Natural killer cell (primary cell): ENCODE data around the gene S100A3. TPM values are rescaled to one million over a fixed set of nuclear protein-coding genes. Genes with fewer than 3 reads are reported as not detected.
A peak's percentile ranks its signal among the peaks of the same experiment; 100 is the strongest.

Source experiments
- ATAC-seq, 3 donors: fragments of 150-1000 bp in 2 of 3; fragments of 200-7000 bp in 1 of 3; cut with Tn5 transposase; 1 replicate in 1 of 3; 2 replicates in 2 of 3; pipeline ENCODE4 v1.10.0; 2021; ENCODE audit warnings: mild to moderate bottlenecking in 2 of 3, moderate library complexity in 2 of 3
- DNase-seq, 2 donors: peaks; one replicate each; pipeline versions ENCODE4 v3.0.0 to v3.0.0-alpha.2; 2013 to 2021; ENCODE audit warnings: mixed read lengths in 1 of 2
- H3K27ac ChIP-seq: one replicate; pipeline ENCODE4 v1.5.1; 2013; ENCODE audit warnings: mild to moderate bottlenecking, low read length
- H3K27me3 ChIP-seq: one replicate; pipeline ENCODE4 v1.6.1; 2013; ENCODE audit warnings: low read length; ENCODE audit not compliant: control insufficient read depth, insufficient read depth
- H3K36me3 ChIP-seq: one replicate; pipeline ENCODE4 v1.6.1; 2013; ENCODE audit warnings: low read length; ENCODE audit not compliant: control insufficient read depth, insufficient read depth
- H3K4me1 ChIP-seq: one replicate; pipeline ENCODE4 v1.6.1; 2013; ENCODE audit warnings: low read length; ENCODE audit not compliant: control insufficient read depth, insufficient read depth
- H3K4me3 ChIP-seq: one replicate; pipeline ENCODE4 v1.5.1; 2013; ENCODE audit warnings: low read length
- H3K9me3 ChIP-seq: one replicate; pipeline ENCODE4 v1.6.1; 2013; ENCODE audit warnings: low read length; ENCODE audit not compliant: control insufficient read depth, insufficient read depth
- H3K27ac Mint-ChIP-seq, 2 donors: one replicate each; pipeline ENCODE4 v1.8.0; 2022; ENCODE audit warnings: mild to moderate bottlenecking in 2 of 2, mixed read lengths in 2 of 2, moderate library complexity in 1 of 2
- H3K27me3 Mint-ChIP-seq, 2 donors: one replicate each; pipeline ENCODE4 v1.8.0; 2022; ENCODE audit warnings: low read depth in 2 of 2, mixed read lengths in 2 of 2
- H3K36me3 Mint-ChIP-seq: one replicate; pipeline ENCODE4 v1.8.0; 2022; ENCODE audit warnings: mixed read lengths
- H3K4me1 Mint-ChIP-seq, 2 donors: one replicate each; pipeline ENCODE4 v1.8.0; 2022; ENCODE audit warnings: mixed read lengths in 2 of 2
- H3K4me3 Mint-ChIP-seq: one replicate; pipeline ENCODE4 v1.8.0; 2022; ENCODE audit warnings: mild to moderate bottlenecking, moderate library complexity, mixed read lengths
- H3K9me3 Mint-ChIP-seq, 2 donors: one replicate each; pipeline ENCODE4 v1.8.0; 2022; ENCODE audit warnings: mixed read lengths in 2 of 2
- WGBS: methylation state at CpG from one replicate; pipeline ENCODE4 v1.1.7; 2013; ENCODE audit warnings: missing lambda C conversion rate; ENCODE audit not compliant: insufficient coverage; 5-methylcytosine and 5-hydroxymethylcytosine counted together
- intact Hi-C: fragments of 100-400 bp; cut with micrococcal nuclease; formaldehyde crosslinking; loops from one replicate; pipeline ENCODE4 v1.14.2; 2022
- total RNA-seq, 4 donors: library from RNA; stranded (reverse); fragments of 120-200 nt in 1 of 4; gene quantifications; one replicate each; pipeline versions ENCODE4 v1.2.3 to v1.2.4, GENCODE V29; 2013 to 2022
- TF ChIP-seq, protein P1 (sequence below): fragments of 200-600 bp; IDR thresholded peaks from one replicate; pipeline ENCODE4 v1.8.0; 2022; ENCODE audit warnings: antibody characterized with exemption

Gene S100A3
- total RNA-seq, 3 donors from 2014 or later (not counting 1 experiment from before 2014, with no cell fraction given) = not detected

DNA sequence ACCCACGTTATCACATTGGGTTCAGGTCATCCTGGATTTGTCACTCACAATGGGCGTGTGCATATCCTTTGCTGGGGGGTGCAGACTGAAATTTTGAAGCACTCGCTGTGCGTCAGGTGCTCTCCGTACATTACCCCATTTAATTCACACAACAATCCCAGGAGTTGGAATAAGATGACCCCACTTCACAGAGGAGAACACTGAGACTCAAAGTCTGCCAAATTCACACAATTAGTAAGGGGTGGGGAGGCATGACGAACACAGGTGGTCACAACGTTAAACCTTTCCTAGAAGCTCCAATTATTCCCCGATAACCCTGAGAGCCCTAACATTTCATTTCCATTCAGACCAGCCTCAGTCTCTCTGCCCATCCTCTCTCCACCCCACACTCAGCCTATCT lies 20.4 kb upstream of the S100A3 start:
- H3K4me1 Mint-ChIP-seq = peaks cover 25 to 34% of the 10 kb centered on the region in 2 donors
- H3K4me1 ChIP-seq = peaks cover 37% of the 10 kb centered on the region
- H3K36me3 ChIP-seq = no peaks in the 10 kb centered on the region
- 87% methylated on average over 8 of the region's 8 CpGs for WGBS
- no peaks in the 10 kb centered on the region for H3K9me3 ChIP-seq
- TF ChIP-seq, protein P1, sequence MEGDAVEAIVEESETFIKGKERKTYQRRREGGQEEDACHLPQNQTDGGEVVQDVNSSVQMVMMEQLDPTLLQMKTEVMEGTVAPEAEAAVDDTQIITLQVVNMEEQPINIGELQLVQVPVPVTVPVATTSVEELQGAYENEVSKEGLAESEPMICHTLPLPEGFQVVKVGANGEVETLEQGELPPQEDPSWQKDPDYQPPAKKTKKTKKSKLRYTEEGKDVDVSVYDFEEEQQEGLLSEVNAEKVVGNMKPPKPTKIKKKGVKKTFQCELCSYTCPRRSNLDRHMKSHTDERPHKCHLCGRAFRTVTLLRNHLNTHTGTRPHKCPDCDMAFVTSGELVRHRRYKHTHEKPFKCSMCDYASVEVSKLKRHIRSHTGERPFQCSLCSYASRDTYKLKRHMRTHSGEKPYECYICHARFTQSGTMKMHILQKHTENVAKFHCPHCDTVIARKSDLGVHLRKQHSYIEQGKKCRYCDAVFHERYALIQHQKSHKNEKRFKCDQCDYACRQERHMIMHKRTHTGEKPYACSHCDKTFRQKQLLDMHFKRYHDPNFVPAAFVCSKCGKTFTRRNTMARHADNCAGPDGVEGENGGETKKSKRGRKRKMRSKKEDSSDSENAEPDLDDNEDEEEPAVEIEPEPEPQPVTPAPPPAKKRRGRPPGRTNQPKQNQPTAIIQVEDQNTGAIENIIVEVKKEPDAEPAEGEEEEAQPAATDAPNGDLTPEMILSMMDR = no peak
- H3K27me3 Mint-ChIP-seq = peaks cover 0 to 12% of the 10 kb centered on the region in 2 donors
- H3K4me3 Mint-ChIP-seq = no peak overlapping the region
- H3K4me3 ChIP-seq = no peak overlapping the region
- no peaks in the 10 kb centered on the region for H3K27me3 ChIP-seq
- DNase-seq (no peak), ATAC-seq (no peak)
- intact Hi-C loops = no loop called here
- no peaks in the 10 kb centered on the region for H3K36me3 Mint-ChIP-seq
- peak overlapping the region in 1 of 2 donors; percentile 18 for H3K27ac Mint-ChIP-seq
- H3K9me3 Mint-ChIP-seq = no peaks in the 10 kb centered on the region
- H3K27ac ChIP-seq = no peak overlapping the region

DNA sequence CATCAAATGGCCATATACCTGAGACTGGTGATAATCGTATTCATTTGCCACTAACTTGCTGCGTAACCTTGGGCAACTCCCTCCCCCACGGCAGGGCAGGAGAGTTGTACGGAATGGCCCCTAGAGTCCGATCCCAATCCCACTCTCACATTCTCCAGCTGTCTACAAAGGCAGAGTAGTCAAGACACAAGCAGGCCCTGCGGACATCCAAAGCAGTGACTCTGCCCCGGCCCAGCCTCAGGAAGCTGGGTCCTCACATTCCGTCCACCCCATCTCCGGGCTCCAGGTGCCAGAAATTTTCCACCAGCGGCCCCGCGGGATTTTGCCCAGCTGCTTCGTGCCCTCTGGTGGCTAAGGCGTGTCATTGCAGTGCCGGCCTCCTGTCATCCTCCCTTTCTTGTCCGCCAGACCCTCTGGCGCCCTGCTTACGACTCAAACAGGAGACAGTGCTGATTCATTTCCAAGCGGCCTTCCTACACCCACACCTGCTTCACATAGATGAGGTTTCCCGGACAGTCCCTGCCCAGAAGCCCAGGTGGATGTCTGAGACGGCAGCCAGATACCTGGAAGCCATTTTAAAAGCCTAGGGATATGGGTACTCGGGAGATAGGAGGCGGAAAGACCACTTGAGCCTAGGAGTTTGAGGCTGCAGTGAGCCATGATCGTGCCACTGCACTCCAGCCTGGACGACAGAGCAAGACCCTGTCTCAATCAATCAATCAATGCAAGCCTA lies 19.5 kb upstream of the S100A3 start:
- peak overlapping the region; percentile 60 for H3K4me3 Mint-ChIP-seq
- peak overlapping the region; percentile 50 to 98 for H3K27ac Mint-ChIP-seq
- peaks cover 25 to 34% of the 10 kb centered on the region in 2 donors for H3K4me1 Mint-ChIP-seq
- Histone ChIP-seq H3K9me3 (no peaks in the 10 kb centered on the region), H3K27ac (no peak overlapping the region), H3K27me3 (no peaks in the 10 kb centered on the region), H3K4me1 (peaks cover 37% of the 10 kb centered on the region), H3K4me3 (no peak overlapping the region), H3K36me3 (no peaks in the 10 kb centered on the region)
- ATAC-seq = peak; percentile 41 to 71 (median 71)
- intact Hi-C loops = loop anchor here (1.0 kb wide), 2 partner anchors 35 to 57 kb away; no protein-coding TSS in a partner anchor
- TF ChIP-seq, protein P1 = peak; percentile 97
- 20% methylated on average over 25 of the region's 25 CpGs for WGBS
- H3K9me3 Mint-ChIP-seq = no peaks in the 10 kb centered on the region
- H3K27me3 Mint-ChIP-seq = peaks cover 0 to 12% of the 10 kb centered on the region in 2 donors
- no peaks in the 10 kb centered on the region for H3K36me3 Mint-ChIP-seq
- peak; percentile 73 to 89 for DNase-seq

DNA sequence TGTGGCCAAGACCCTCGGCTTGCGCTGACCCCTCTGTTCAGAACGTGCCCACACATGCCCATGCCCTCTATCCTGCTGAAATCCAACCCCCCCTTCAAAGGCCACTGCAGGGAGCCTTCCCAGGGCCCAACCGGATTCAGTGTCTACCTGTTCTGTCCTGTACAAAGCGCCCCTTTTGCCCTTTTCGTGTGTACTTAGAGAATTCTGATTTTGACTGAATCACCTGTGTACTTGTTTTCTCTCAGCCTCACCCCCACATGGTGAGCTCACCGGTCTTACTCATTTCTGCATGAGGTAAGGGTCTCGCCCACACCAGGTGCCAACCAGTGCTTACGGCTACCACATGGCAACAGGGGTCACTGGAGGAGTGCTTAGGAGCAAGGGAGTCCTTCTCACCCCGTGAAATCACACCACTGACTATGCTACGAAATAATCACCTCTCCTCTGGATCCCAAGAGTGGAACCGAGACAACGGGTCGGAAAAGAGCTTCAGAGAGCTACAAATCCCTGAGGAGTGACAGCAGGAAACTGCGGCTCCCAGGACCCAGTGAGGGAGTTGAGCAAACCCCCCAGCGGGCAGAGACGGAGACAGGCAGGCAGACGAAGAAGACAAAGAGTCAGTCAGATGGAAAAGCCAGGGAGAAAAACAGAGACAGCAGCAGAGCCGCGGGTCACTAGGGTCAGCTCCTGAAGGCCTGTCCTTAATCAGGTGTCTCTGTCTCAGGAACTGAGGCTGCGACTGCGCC lies 18.7 kb upstream of the S100A3 start:
- H3K36me3 Mint-ChIP-seq = no peaks in the 10 kb centered on the region
- no peaks in the 10 kb centered on the region for H3K9me3 Mint-ChIP-seq
- Histone ChIP-seq H3K4me3 (no peak overlapping the region), H3K4me1 (peaks cover 37% of the 10 kb centered on the region), H3K27me3 (no peaks in the 10 kb centered on the region), H3K27ac (no peak overlapping the region), H3K36me3 (no peaks in the 10 kb centered on the region), H3K9me3 (no peaks in the 10 kb centered on the region)
- TF ChIP-seq, protein P1 = no peak
- intact Hi-C loops = loop anchor here (1.0 kb wide), 2 partner anchors 34 to 56 kb away; no protein-coding TSS in a partner anchor
- ATAC-seq = no peak
- peaks cover 0 to 12% of the 10 kb centered on the region in 2 donors for H3K27me3 Mint-ChIP-seq
- DNase-seq = no peak
- H3K27ac Mint-ChIP-seq = peak overlapping the region in 1 of 2 donors; percentile 98
- WGBS = 89% methylated on average over 22 of the region's 22 CpGs
- H3K4me1 Mint-ChIP-seq = peaks cover 25 to 34% of the 10 kb centered on the region in 2 donors
- no peak overlapping the region for H3K4me3 Mint-ChIP-seq
